GM12878 (cell line): ENCODE results near the gene RPUSD1. TPM values are rescaled to one million over a fixed set of nuclear protein-coding genes. Genes with fewer than 3 reads are reported as not detected.

Experiments used
- BACH1 ChIP-seq: fragments of 450-650 bp; IDR thresholded peaks from 2 replicates; pipeline ENCODE4 v1.6.1; 2017; ENCODE audit warnings: mild to moderate bottlenecking, borderline replicate concordance
- CBX3 ChIP-seq: fragments of 200-600 bp; sonication (generic); IDR thresholded peaks from 2 replicates; pipeline ENCODE4 v1.6.1; 2016; ENCODE audit warnings: low read depth, borderline replicate concordance
- CHD1 ChIP-seq: IDR thresholded peaks from 2 replicates; pipeline ENCODE4 v1.6.1; 2012; ENCODE audit warnings: low read depth, low read length, improper control_type of control experiment
- FOXM1 ChIP-seq: IDR thresholded peaks from 2 replicates; pipeline ENCODE4 v1.6.1; 2012; ENCODE audit warnings: low read depth, mild to moderate bottlenecking, inconsistent platforms, low read length, moderate library complexity
- NFYB ChIP-seq: IDR thresholded peaks from 2 replicates; pipeline ENCODE4 v1.6.1; 2011; ENCODE audit warnings: low read depth, mild to moderate bottlenecking, low read length, improper control_type of control experiment, moderate library complexity; ENCODE audit not compliant: insufficient read depth
- POU2F2 ChIP-seq: IDR thresholded peaks from 3 replicates; pipeline ENCODE4 v1.6.1; 2011; ENCODE audit warnings: low read depth, mild to moderate bottlenecking, low read length, borderline replicate concordance
- RELA ChIP-seq: fragments of 450-650 bp; IDR thresholded peaks from 2 replicates; pipeline ENCODE4 v1.8.0; 2014; ENCODE audit warnings: borderline replicate concordance; ENCODE audit not compliant: partially characterized antibody
- RELB ChIP-seq: fragments of 450-650 bp; IDR thresholded peaks from 2 replicates; pipeline ENCODE4 v1.6.1; 2017; ENCODE audit warnings: low read depth, mild to moderate bottlenecking, moderate library complexity
- YBX1 ChIP-seq: fragments of 450-650 bp; IDR thresholded peaks from 2 replicates; pipeline ENCODE4 v1.6.1; 2016; ENCODE audit warnings: antibody characterized with exemption
- ZBTB4 ChIP-seq: fragments of 450-650 bp; formaldehyde crosslinking; IDR thresholded peaks from 2 replicates; pipeline ENCODE4 v1.4.0; 2022; ENCODE audit warnings: mild to moderate bottlenecking, moderate library complexity
- ZNF592 ChIP-seq: fragments of 450-650 bp; IDR thresholded peaks from 2 replicates; pipeline ENCODE4 v1.6.1; 2017; ENCODE audit warnings: mild to moderate bottlenecking, moderate library complexity
- ZNF622 ChIP-seq: fragments of 450-650 bp; IDR thresholded peaks from 2 replicates; pipeline ENCODE4 v1.6.1; 2017; ENCODE audit warnings: mild to moderate bottlenecking, inconsistent platforms
- polyA plus RNA-seq, 11 experiments: library from polyadenylated mRNA; depleted of rRNA in 4 of 11; unstranded in 6 of 11; stranded (reverse) in 5 of 11; fragments of >200 nt; fragmentation: Nextera tagmentation in 4 of 11; fragmentation: Illumina TruSeq in 1 of 11; extraction: Ambion mirVana in 4 of 11; extraction: Trizol in 1 of 11; gene quantifications; 1 replicate in 1 of 11; 2 replicates in 10 of 11; pipeline versions ENCODE4 v1.2.1 to v1.2.3, GENCODE V29; 2011 to 2016; ENCODE audit warnings: inconsistent platforms in 2 of 11, missing spikeins in 2 of 11, low read depth in 1 of 11
- total RNA-seq, 4 experiments: library from RNA; depleted of rRNA in 3 of 4; stranded (reverse); fragments of >200 nt in 3 of 4; fragmentation: Illumina TruSeq in 1 of 4; extraction: Trizol in 1 of 4; gene quantifications; 2 replicates each; pipeline versions ENCODE4 v1.2.1 to v1.2.3, GENCODE V29; 2013 to 2021

Gene RPUSD1
- total and polyA plus RNA-seq, 10 of the 15 experiments (the other 5 are each of a cell fraction or from before 2014, with no cell fraction given): 0.55 to 49.9 (median 21.1) TPM

GRCh38 chr16:763369-764183 lies 24.6 kb downstream of the RPUSD1 start (continued):
- TF ChIP-seq ZNF592: no peak
- no peak for TF ChIP-seq POU2F2
- TF ChIP-seq CHD1: no peak
- TF ChIP-seq RELB: no peak
- TF ChIP-seq ZBTB4 (CRISPR knock-in tag): no peak
- TF ChIP-seq ZNF622: no peak
- TF ChIP-seq RELA: no peak
- TF ChIP-seq YBX1: no peak
- TF ChIP-seq FOXM1: no peak
- TF ChIP-seq CBX3: no peak
- no peak for TF ChIP-seq NFYB
- no peak for TF ChIP-seq BACH1
- TF ChIP-seq, all 136 proteins: peak for 0
